ENCODE results near the gene B4GALNT1. TPM values are rescaled to one million over a fixed set of nuclear protein-coding genes. Genes with fewer than 3 reads are reported as not detected.

The B4GALNT1 gene
- total and polyA plus RNA-seq, 9 of the 15 experiments (the other 6 are each of a cell fraction or from before 2014, with no cell fraction given): 1.0 to 32.2 (median 9.8) TPM

- TF ChIP-seq ZBTB5 (IDR thresholded peaks at IDR 0.05) (no peak), ZNF780A (CRISPR knock-in tag; IDR thresholded peaks at IDR 0.05) (no peak), HCFC1 (IDR thresholded peaks at IDR 0.05; ENCODE audit: low read depth, low read length) (no peak), ILK (tag; IDR thresholded peaks at IDR 0.05; ENCODE audit: borderline replicate concordance, low read depth) (no peak), BRCA1 (IDR thresholded peaks at IDR 0.05) (no peak), BRCA1 (CRISPR knock-in tag; IDR thresholded peaks at IDR 0.05) (no peak), CTCF (IDR thresholded peaks at IDR 0.05 in 2 of 3, conservative IDR thresholded peaks at IDR 0.05 in 1 of 3; ENCODE audit: insufficient read depth in 2 of 3, low read depth in 1 of 3, low read length in 3 of 3) (peak; percentile 89 to 95 (median 92)), ZNF41 (CRISPR knock-in tag; conservative IDR thresholded peaks at IDR 0.05) (no peak), ZBTB33 (CRISPR knock-in tag; IDR thresholded peaks at IDR 0.05) (0 out of 2 replicates have a peak, but pooled peaks have one; percentile 22), ESRRA (IDR thresholded peaks at IDR 0.05; ENCODE audit: borderline replicate concordance, low read depth) (peak; percentile 67; the same call in 1 of the 2 replicates), L3MBTL2 (IDR thresholded peaks at IDR 0.05) (peak; percentile 97), ELF1 (tag; IDR thresholded peaks at IDR 0.05) (no peak), HOXB6 (CRISPR knock-in tag; IDR thresholded peaks at IDR 0.05; ENCODE audit: borderline replicate concordance) (no peak), PHF20 (IDR thresholded peaks at IDR 0.05; ENCODE audit: partially characterized antibody) (peak; percentile 27), ZNF695 (CRISPR knock-in tag; IDR thresholded peaks at IDR 0.05) (no peak), HMBOX1 (IDR thresholded peaks at IDR 0.05) (no peak), RBM15 (IDR thresholded peaks at IDR 0.05; ENCODE audit: insufficient read depth, low read length) (no peak), ZNF232 (CRISPR knock-in tag; IDR thresholded peaks at IDR 0.05) (no peak), ZNF239 (CRISPR knock-in tag; IDR thresholded peaks at IDR 0.05) (no peak), MLLT1 (IDR thresholded peaks at IDR 0.05) (no peak)
These were observed at the start of gene B4GALNT1 (continued) for GRCh38 chr12:57632958-57633840.
